Lower leg skin (tissue), 3 donors: ENCODE data around the gene NOTCH1.

Experiments
- POLR2A ChIP-seq, 2 donors: fragments of 450-650 bp; IDR thresholded peaks; one replicate each; pipeline ENCODE4 v1.6.1; 2016 to 2017; ENCODE audit warnings: antibody characterized with exemption in 2 of 2, mild to moderate bottlenecking in 1 of 2, moderate library complexity in 1 of 2
- TF ChIP-seq, protein P1 (sequence below), 3 donors: fragments of 450-650 bp; IDR thresholded peaks; one replicate each; pipeline ENCODE4 v1.5.1; 2016; ENCODE audit warnings: antibody characterized with exemption in 3 of 3, mild to moderate bottlenecking in 3 of 3, moderate library complexity in 2 of 3

DNA sequence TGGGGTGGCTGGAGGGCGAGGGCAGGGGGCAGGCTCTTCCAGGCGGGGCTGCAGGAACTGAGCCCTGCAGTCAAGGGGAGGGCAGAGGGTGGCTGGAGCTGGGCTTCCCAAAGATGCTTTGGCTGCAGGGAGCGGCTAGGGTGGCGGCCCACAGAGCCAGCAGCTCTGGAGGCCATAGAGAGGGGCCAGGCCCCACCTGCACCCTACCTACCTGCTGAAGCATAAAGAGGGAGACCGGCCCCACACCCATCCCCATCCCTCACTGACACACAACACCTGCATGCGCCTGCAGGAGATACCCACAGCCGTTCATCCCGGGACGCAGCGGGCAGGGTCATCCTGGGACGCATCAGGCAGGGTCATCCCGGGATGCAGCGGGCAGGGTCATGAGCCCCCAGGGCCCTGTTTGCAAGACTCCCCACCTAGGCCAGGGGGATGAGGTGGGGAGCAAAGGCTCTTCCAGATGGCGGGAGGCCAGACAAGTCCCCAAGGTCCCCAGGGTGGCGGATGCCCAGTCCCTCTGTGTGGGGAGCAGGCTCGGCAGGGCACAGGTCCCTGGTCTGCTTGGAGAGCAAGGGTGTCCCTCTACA lies 39.8 kb upstream of the NOTCH1 start:
- TF ChIP-seq, protein P1, sequence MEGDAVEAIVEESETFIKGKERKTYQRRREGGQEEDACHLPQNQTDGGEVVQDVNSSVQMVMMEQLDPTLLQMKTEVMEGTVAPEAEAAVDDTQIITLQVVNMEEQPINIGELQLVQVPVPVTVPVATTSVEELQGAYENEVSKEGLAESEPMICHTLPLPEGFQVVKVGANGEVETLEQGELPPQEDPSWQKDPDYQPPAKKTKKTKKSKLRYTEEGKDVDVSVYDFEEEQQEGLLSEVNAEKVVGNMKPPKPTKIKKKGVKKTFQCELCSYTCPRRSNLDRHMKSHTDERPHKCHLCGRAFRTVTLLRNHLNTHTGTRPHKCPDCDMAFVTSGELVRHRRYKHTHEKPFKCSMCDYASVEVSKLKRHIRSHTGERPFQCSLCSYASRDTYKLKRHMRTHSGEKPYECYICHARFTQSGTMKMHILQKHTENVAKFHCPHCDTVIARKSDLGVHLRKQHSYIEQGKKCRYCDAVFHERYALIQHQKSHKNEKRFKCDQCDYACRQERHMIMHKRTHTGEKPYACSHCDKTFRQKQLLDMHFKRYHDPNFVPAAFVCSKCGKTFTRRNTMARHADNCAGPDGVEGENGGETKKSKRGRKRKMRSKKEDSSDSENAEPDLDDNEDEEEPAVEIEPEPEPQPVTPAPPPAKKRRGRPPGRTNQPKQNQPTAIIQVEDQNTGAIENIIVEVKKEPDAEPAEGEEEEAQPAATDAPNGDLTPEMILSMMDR (IDR thresholded peaks at IDR 0.05), result no peak
- no peak for TF ChIP-seq POLR2A (IDR thresholded peaks at IDR 0.05)
